H1 (cell line): ENCODE data around the gene ELAPOR2. TPM values are rescaled to one million over a fixed set of nuclear protein-coding genes. Genes with fewer than 3 reads are reported as not detected.

Experiments used
- CTCF ChIA-PET: fragments of 300-600 bp; sonication (Branson Sonifier 250); formaldehyde crosslinking; loops from one replicate; lab custom pipeline; 2021; ENCODE audit not compliant: partially characterized antibody; lab: Charles Lee
- POLR2A ChIA-PET: fragments of 300-600 bp; sonication (Branson Sonifier 250); formaldehyde crosslinking; loops from one replicate; lab custom pipeline; 2021; ENCODE audit warnings: inconsistent platforms; ENCODE audit not compliant: partially characterized antibody; lab: Charles Lee
- DNase-seq, 2 experiments: peaks; one replicate each; pipeline versions ENCODE4 v3.0.0 to v3.0.0-alpha.2; 2010 to 2022; ENCODE audit warnings: low spot score in 2 of 2, low read depth in 1 of 2, mixed read lengths in 1 of 2
- FAIRE-seq: peaks from 2 replicates; lab custom pipeline; 2011; peaks lifted over from hg19 to GRCh38; lab: Jason Lieb, UNC
- H2AFZ ChIP-seq: 2 replicates; pipeline ENCODE4 v1.8.1; 2012; ENCODE audit warnings: low read length, inconsistent platforms
- H2AK5ac ChIP-seq: 2 replicates; pipeline ENCODE4 v1.6.1; 2013; ENCODE audit warnings: low read depth, low read length
- H2BK120ac ChIP-seq: replicated peaks from 2 replicates; pipeline ENCODE3; 2013; ENCODE audit warnings: low read depth, low read length, inconsistent platforms
- H2BK12ac ChIP-seq: 2 replicates; pipeline ENCODE4 v1.6.1; 2013; ENCODE audit warnings: low read depth, low read length
- H2BK15ac ChIP-seq: 2 replicates; pipeline ENCODE4 v1.6.1; 2013; ENCODE audit warnings: low read length
- H2BK20ac ChIP-seq: 2 replicates; pipeline ENCODE4 v1.6.1; 2013; ENCODE audit warnings: low read length
- H2BK5ac ChIP-seq: 2 replicates; pipeline ENCODE4 v1.6.1; 2013; ENCODE audit warnings: low read depth, low read length
- H3K14ac ChIP-seq: 2 replicates; pipeline ENCODE4 v1.6.1; 2013; ENCODE audit warnings: inconsistent platforms; ENCODE audit not compliant: insufficient read length
- H3K18ac ChIP-seq: 2 replicates; pipeline ENCODE4 v1.6.1; 2013; ENCODE audit warnings: low read length; ENCODE audit errors: extremely low read depth
- H3K23ac ChIP-seq: 2 replicates; pipeline ENCODE4 v1.6.1; 2013; ENCODE audit warnings: inconsistent platforms; ENCODE audit not compliant: insufficient read length
- H3K23me2 ChIP-seq: 2 replicates; pipeline ENCODE4 v1.6.1; 2013; ENCODE audit warnings: low read depth, low read length
- H3K27ac ChIP-seq: 2 replicates; pipeline ENCODE4 v1.6.1; 2011; ENCODE audit warnings: low read depth, low read length, inconsistent platforms
- H3K27me3 ChIP-seq, 4 experiments: replicated peaks in 1 of 4; 1 replicate in 1 of 4; 2 replicates in 3 of 4; pipeline versions ENCODE4 v1.6.1 to v1.8.1; 2011 to 2013; ENCODE audit warnings: low read length in 3 of 4, mild to moderate bottlenecking in 3 of 4, inconsistent platforms in 2 of 4, mixed read lengths in 2 of 4, moderate library complexity in 1 of 4; ENCODE audit not compliant: control insufficient read depth in 3 of 4, insufficient read depth in 3 of 4; ENCODE audit errors: extremely low read depth in 1 of 4
- H3K36me3 ChIP-seq, 4 experiments: 2 replicates each; pipeline versions ENCODE4 v1.6.1 to v1.8.1; 2011 to 2013; ENCODE audit warnings: mild to moderate bottlenecking in 4 of 4, low read length in 3 of 4, moderate library complexity in 2 of 4, control low read depth in 1 of 4, inconsistent platforms in 1 of 4; ENCODE audit not compliant: insufficient read depth in 4 of 4, control insufficient read depth in 2 of 4
- H3K4ac ChIP-seq: replicated peaks from 2 replicates; pipeline ENCODE3; 2013; ENCODE audit warnings: low read length, low read depth, mixed read lengths, inconsistent platforms; ENCODE audit not compliant: insufficient read length
- H3K4me1 ChIP-seq, 4 experiments: replicated peaks in 1 of 4; 1 replicate in 1 of 4; 2 replicates in 3 of 4; pipeline versions ENCODE4 v1.6.1 to v1.8.1; 2011 to 2013; ENCODE audit warnings: low read length in 3 of 4, inconsistent platforms in 2 of 4, mixed read lengths in 1 of 4; ENCODE audit not compliant: insufficient read depth in 4 of 4, control insufficient read depth in 3 of 4
- H3K4me2 ChIP-seq, 2 experiments: 2 replicates each; pipeline versions ENCODE4 v1.6.1 to v1.8.1; 2011 to 2013; ENCODE audit warnings: low read depth in 2 of 2, low read length in 2 of 2, control low read depth in 1 of 2, inconsistent platforms in 1 of 2, mild to moderate bottlenecking in 1 of 2; ENCODE audit not compliant: insufficient read depth in 1 of 2
- H3K4me3 ChIP-seq, 4 experiments: fragments of 200-600, 300-600 bp in 1 of 4; sonication (generic), shearing (Covaris generic), sonication (Bioruptor Twin) in 1 of 4; 2 replicates each; pipeline versions ENCODE4 v1.5.1 to v1.8.1; 2011 to 2016; ENCODE audit warnings: low read length in 4 of 4, low read depth in 3 of 4, control low read depth in 2 of 4, inconsistent platforms in 2 of 4, mild to moderate bottlenecking in 2 of 4, mixed read lengths in 1 of 4, moderate library complexity in 1 of 4; ENCODE audit not compliant: insufficient read depth in 2 of 4; ENCODE audit errors: extremely low read depth in 1 of 4
- H3K56ac ChIP-seq: replicated peaks from 2 replicates; pipeline ENCODE3; 2013; ENCODE audit warnings: low read depth, mild to moderate bottlenecking, mixed read lengths, low read length, inconsistent platforms; ENCODE audit not compliant: insufficient read length
- H3K79me1 ChIP-seq: 2 replicates; pipeline ENCODE4 v1.6.1; 2013; ENCODE audit warnings: low read depth, low read length, control low read depth
- H3K79me2 ChIP-seq, 2 experiments: 2 replicates each; pipeline versions ENCODE4 v1.6.1 to v1.8.1; 2012 to 2013; ENCODE audit warnings: low read length in 2 of 2, mild to moderate bottlenecking in 2 of 2, inconsistent platforms in 1 of 2; ENCODE audit not compliant: insufficient read depth in 2 of 2, control insufficient read depth in 1 of 2
- H3K9ac ChIP-seq, 4 experiments: replicated peaks in 1 of 4; 1 replicate in 1 of 4; 2 replicates in 3 of 4; pipeline versions ENCODE4 v1.6.1 to v1.8.1; 2011 to 2013; ENCODE audit warnings: low read depth in 3 of 4, low read length in 3 of 4, control low read depth in 2 of 4, mild to moderate bottlenecking in 2 of 4, moderate library complexity in 2 of 4, inconsistent platforms in 1 of 4; ENCODE audit errors: extremely low read depth in 1 of 4
- H3K9me3 ChIP-seq, 2 experiments: 2 replicates each; pipeline versions ENCODE4 v1.6.1 to v1.8.1; 2012 to 2013; ENCODE audit warnings: mild to moderate bottlenecking in 2 of 2, moderate library complexity in 2 of 2, control low read depth in 1 of 2, inconsistent platforms in 1 of 2, low read depth in 1 of 2, low read length in 1 of 2, mixed read lengths in 1 of 2; ENCODE audit not compliant: insufficient read depth in 2 of 2
- H4K20me1 ChIP-seq, 2 experiments: replicated peaks in 1 of 2; 2 replicates each; pipeline versions ENCODE3 to v1.8.1; 2011 to 2013; ENCODE audit warnings: inconsistent platforms in 2 of 2, low read length in 2 of 2, mild to moderate bottlenecking in 1 of 2; ENCODE audit not compliant: insufficient read depth in 2 of 2, control insufficient read depth in 1 of 2
- H4K5ac ChIP-seq: 2 replicates; pipeline ENCODE4 v1.6.1; 2013; ENCODE audit warnings: low read length, low read depth, mixed read lengths, inconsistent platforms; ENCODE audit not compliant: insufficient read length
- H4K8ac ChIP-seq: 2 replicates; pipeline ENCODE4 v1.8.0; 2013; ENCODE audit warnings: mild to moderate bottlenecking, moderate library complexity, low read length, inconsistent platforms; ENCODE audit not compliant: insufficient read depth; ENCODE audit errors: extremely low read depth
- H4K91ac ChIP-seq: replicated peaks from 2 replicates; pipeline ENCODE3; 2013; ENCODE audit warnings: low read length, mixed read lengths, inconsistent platforms; ENCODE audit not compliant: insufficient read length
- CBX5 ChIP-seq: fragments of 300-800, 300-1000 bp; sonication (generic); IDR thresholded peaks from 2 replicates; pipeline ENCODE4 v1.7.1; 2016; ENCODE audit warnings: antibody characterized with exemption, low read length, low read depth
- CBX8 ChIP-seq: fragments of 300-800, 300-1000 bp; sonication (generic); IDR thresholded peaks from 2 replicates; pipeline ENCODE4 v1.7.1; 2016; ENCODE audit warnings: low read depth, low read length, borderline replicate concordance
- EP300 ChIP-seq, 2 experiments: IDR thresholded peaks; 1 replicate in 1 of 2; 2 replicates in 1 of 2; pipeline ENCODE4 v1.6.1; 2011 to 2012; ENCODE audit warnings: low read depth in 2 of 2, low read length in 2 of 2, mild to moderate bottlenecking in 2 of 2, borderline replicate concordance in 1 of 2, inconsistent platforms in 1 of 2, moderate library complexity in 1 of 2
- GTF2F1 ChIP-seq: IDR thresholded peaks from 2 replicates; pipeline ENCODE4 v1.6.1; 2012; ENCODE audit warnings: low read depth, low read length, improper control_type of control experiment, borderline replicate concordance
- HDAC2 ChIP-seq, 2 experiments: fragments of 300-600 bp in 1 of 2; sonication (generic) in 1 of 2; IDR thresholded peaks; 2 replicates each; pipeline ENCODE4 v1.6.1; 2011 to 2012; ENCODE audit warnings: low read depth in 2 of 2, low read length in 2 of 2, mild to moderate bottlenecking in 2 of 2, moderate library complexity in 2 of 2, borderline replicate concordance in 1 of 2, inconsistent platforms in 1 of 2
- JUN ChIP-seq: IDR thresholded peaks from 2 replicates; pipeline ENCODE4 v1.6.1; 2011; ENCODE audit warnings: low read depth, mild to moderate bottlenecking, improper control_type of control experiment, low read length
- KDM1A ChIP-seq: fragments of 200-600, 300-600 bp; sonication (generic); IDR thresholded peaks from 2 replicates; pipeline ENCODE4 v1.7.1; 2016; ENCODE audit warnings: mild to moderate bottlenecking, low read length, borderline replicate concordance
- NRF1 ChIP-seq: IDR thresholded peaks from 2 replicates; pipeline ENCODE4 v1.6.1; 2011; ENCODE audit warnings: mild to moderate bottlenecking, low read depth, low read length, improper control_type of control experiment
- POLR2AphosphoS5 ChIP-seq: IDR thresholded peaks from 2 replicates; pipeline ENCODE4 v1.6.1; 2011; ENCODE audit warnings: low read depth, low read length
- RAD21 ChIP-seq, 2 experiments: IDR thresholded peaks in 1 of 2; conservative IDR thresholded peaks in 1 of 2; 2 replicates each; pipeline ENCODE4 v1.6.1; 2011; ENCODE audit warnings: low read depth in 2 of 2, low read length in 2 of 2, improper control_type of control experiment in 1 of 2, inconsistent platforms in 1 of 2, mild to moderate bottlenecking in 1 of 2, moderate library complexity in 1 of 2
- RFX5 ChIP-seq: IDR thresholded peaks from 2 replicates; pipeline ENCODE4 v1.6.1; 2011; ENCODE audit warnings: low read depth, low read length, improper control_type of control experiment, borderline replicate concordance
- SIRT6 ChIP-seq: IDR thresholded peaks from one replicate; pipeline ENCODE4 v1.7.1; 2012; ENCODE audit warnings: low read length, inconsistent platforms
- ZNF274 ChIP-seq: IDR thresholded peaks from 2 replicates; pipeline ENCODE4 v1.7.0; 2012; ENCODE audit warnings: low read length, borderline replicate concordance; ENCODE audit errors: extremely low read depth
- polyA plus RNA-seq, 7 experiments: library from polyadenylated mRNA; depleted of rRNA in 3 of 7; stranded (reverse) in 5 of 7; unstranded in 2 of 7; fragments of >200 nt in 5 of 7; fragments of 200-250 nt in 2 of 7; gene quantifications; 1 replicate in 5 of 7; 2 replicates in 1 of 7; 4 replicates in 1 of 7; pipeline versions ENCODE4 v1.2.1 to v1.2.3, GENCODE V29; 2011 to 2013; ENCODE audit warnings: missing spikeins in 2 of 7, mixed read lengths in 2 of 7
- total RNA-seq: library from RNA; stranded (reverse); fragmentation: NEBNext Ultra II Directional; extraction: Animal tissue kit (Norgen Biotek cat#: 25700); gene quantifications from 2 replicates; pipeline ENCODE4 v1.2.1, GENCODE V29; 2021

The ELAPOR2 gene
- total and polyA plus RNA-seq, 2 of the 8 experiments (the other 6 are each of a cell fraction or from before 2014, with no cell fraction given): 12.9 to 32.9 TPM

DNA sequence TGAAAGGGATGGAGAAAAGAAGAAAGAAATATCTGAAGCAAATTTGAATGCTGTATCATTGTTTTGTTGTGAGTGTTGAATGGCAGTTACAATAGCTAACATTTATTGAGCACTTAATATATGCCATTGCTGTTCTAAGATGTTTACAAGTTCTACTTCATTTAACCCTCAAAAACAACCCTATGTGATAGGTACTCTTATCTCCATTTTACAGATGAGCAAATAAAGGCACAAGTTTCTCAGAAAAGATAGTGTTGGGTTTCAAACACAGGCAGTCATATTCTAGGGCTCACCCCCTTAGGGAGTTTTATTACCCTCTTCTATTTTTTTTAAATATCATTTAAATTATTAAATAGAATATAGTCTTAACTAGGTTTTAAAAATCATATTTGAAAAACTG lies 8.3 kb upstream of the ELAPOR2 start:
- H3K9me3 ChIP-seq: no peaks in the 10 kb centered on the region
- H3K23me2 ChIP-seq: no peaks in the 10 kb centered on the region
- H3K14ac ChIP-seq: no peak overlapping the region
- H4K91ac ChIP-seq: no peak overlapping the region
- H2BK20ac ChIP-seq: no peak overlapping the region
- H3K4me1 ChIP-seq: no peaks in the 10 kb centered on the region
- no peak overlapping the region for H2AK5ac ChIP-seq
- H3K79me2 ChIP-seq: no peaks in the 10 kb centered on the region
- no peak overlapping the region for H3K23ac ChIP-seq
- no peak overlapping the region for H2BK5ac ChIP-seq
- no peaks in the 10 kb centered on the region for H3K36me3 ChIP-seq
- H2BK12ac ChIP-seq: no peak overlapping the region
- no peak for FAIRE-seq
- H4K8ac ChIP-seq: no peak overlapping the region
- no peak overlapping the region for H2BK120ac ChIP-seq
- H2BK15ac ChIP-seq: no peak overlapping the region
- H4K5ac ChIP-seq: no peak overlapping the region
- no peaks in the 10 kb centered on the region for H3K27me3 ChIP-seq
- H3K4me2 ChIP-seq: no peak overlapping the region
- ChIA-PET CTCF (no interaction called here), POLR2A (no interaction called here)
- no peak overlapping the region for H3K9ac ChIP-seq
- no peak overlapping the region for H3K18ac ChIP-seq
- H4K20me1 ChIP-seq: no peaks in the 10 kb centered on the region
- no peak overlapping the region for H3K4me3 ChIP-seq
- H3K4ac ChIP-seq: no peak overlapping the region
- H3K27ac ChIP-seq: no peak overlapping the region
- DNase-seq: no peak
- no peak overlapping the region for H3K56ac ChIP-seq
- H2AFZ ChIP-seq: no peak overlapping the region
- H3K79me1 ChIP-seq: no peaks in the 10 kb centered on the region
- no peak for TF ChIP-seq GTF2F1
- TF ChIP-seq CBX5: no peak
- TF ChIP-seq ZNF274: no peak
- no peak for TF ChIP-seq POLR2AphosphoS5
- no peak for TF ChIP-seq KDM1A
- no peak for TF ChIP-seq EP300 (IDR thresholded peaks at IDR 0.05; ENCODE audit: borderline replicate concordance in 1 of 2, low read depth in 2 of 2, low read length in 2 of 2)
- TF ChIP-seq RAD21 (IDR thresholded peaks at IDR 0.05 in 1 of 2, conservative IDR thresholded peaks at IDR 0.05 in 1 of 2; ENCODE audit: low read depth in 2 of 2, low read length in 2 of 2): no peak
- TF ChIP-seq SIRT6: no peak
- TF ChIP-seq JUN: no peak
- TF ChIP-seq NRF1: no peak
- TF ChIP-seq CBX8: no peak
- TF ChIP-seq RFX5: no peak
- no peak for TF ChIP-seq HDAC2 (IDR thresholded peaks at IDR 0.05; ENCODE audit: borderline replicate concordance in 1 of 2, low read depth in 2 of 2, low read length in 2 of 2)
